ENCODE data around the gene PSORS1C2. TPM values are rescaled to one million over a fixed set of nuclear protein-coding genes. Genes with fewer than 3 reads are reported as not detected.
A peak's percentile ranks its signal among the peaks of the same experiment; 100 is the strongest.

Gene PSORS1C2
- polyA plus RNA-seq, 1 donor (not counting 4 experiments of a cell fraction or from before 2014, with no cell fraction given), result not detected

DNA sequence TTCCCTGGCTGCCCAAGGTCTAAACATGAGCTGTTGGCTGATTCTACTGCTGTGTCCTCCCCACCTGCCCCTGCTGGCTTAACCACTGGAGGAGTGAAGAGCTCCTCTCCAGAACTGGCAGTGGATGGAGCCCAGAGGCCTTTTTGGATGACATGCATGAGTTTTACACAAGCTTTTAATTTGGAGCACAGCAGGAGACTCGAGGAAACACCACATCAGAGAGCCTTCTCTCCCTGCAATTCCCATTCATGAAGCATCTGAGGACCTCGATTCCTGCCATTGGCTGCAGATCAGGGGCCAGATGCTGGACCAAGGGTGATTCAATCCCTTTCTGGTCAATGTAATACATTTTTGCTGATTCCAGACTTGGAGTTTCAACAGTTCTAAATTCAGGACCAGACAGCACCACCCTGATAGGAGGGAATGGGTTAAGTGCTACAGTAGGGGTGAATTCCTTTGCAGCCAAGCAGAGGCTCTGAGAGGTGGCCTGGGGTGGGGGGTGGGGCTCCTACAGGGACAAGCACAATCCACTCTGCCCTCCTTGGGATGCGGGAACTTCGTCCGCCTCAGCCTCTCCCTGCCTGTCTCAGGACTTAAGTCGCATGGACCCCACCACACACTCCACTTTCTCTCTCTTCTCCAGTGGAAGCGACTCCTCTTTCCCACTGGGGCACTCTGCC is 24.9 kb downstream of the PSORS1C2 start:
- TF ChIP-seq EZH2 (IDR thresholded peaks at IDR 0.05; ENCODE audit: low read length), result no peak
- TF ChIP-seq, protein P1, sequence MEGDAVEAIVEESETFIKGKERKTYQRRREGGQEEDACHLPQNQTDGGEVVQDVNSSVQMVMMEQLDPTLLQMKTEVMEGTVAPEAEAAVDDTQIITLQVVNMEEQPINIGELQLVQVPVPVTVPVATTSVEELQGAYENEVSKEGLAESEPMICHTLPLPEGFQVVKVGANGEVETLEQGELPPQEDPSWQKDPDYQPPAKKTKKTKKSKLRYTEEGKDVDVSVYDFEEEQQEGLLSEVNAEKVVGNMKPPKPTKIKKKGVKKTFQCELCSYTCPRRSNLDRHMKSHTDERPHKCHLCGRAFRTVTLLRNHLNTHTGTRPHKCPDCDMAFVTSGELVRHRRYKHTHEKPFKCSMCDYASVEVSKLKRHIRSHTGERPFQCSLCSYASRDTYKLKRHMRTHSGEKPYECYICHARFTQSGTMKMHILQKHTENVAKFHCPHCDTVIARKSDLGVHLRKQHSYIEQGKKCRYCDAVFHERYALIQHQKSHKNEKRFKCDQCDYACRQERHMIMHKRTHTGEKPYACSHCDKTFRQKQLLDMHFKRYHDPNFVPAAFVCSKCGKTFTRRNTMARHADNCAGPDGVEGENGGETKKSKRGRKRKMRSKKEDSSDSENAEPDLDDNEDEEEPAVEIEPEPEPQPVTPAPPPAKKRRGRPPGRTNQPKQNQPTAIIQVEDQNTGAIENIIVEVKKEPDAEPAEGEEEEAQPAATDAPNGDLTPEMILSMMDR (optimal IDR thresholded peaks at IDR 0.05 in 1 of 3, IDR thresholded peaks at IDR 0.05 in 1 of 3, conservative IDR thresholded peaks at IDR 0.05 in 1 of 3; ENCODE audit: extremely low read depth in 1 of 3, insufficient read depth in 2 of 3, low read length in 3 of 3), result no peak
- Histone ChIP-seq H3K9ac (ENCODE audit: control insufficient read depth, extremely low read depth, insufficient read depth, low read length) (peak overlapping the region; percentile 89), H3K27ac (ENCODE audit: control insufficient read depth, insufficient read depth, low read length) (peak overlapping the region; percentile 91), H3K79me2 (ENCODE audit: control insufficient read depth, insufficient read depth, low read length) (peaks cover 32% of the 10 kb centered on the region), H3K9me3 (ENCODE audit: control insufficient read depth, low read depth, low read length) (no peaks in the 10 kb centered on the region), H3K9me1 (ENCODE audit: control insufficient read depth, extremely low read depth, insufficient read depth, low read length) (no peaks in the 10 kb centered on the region), H3K27me3 (ENCODE audit: control insufficient read depth, extremely low read depth, insufficient read depth, low read length) (no peaks in the 10 kb centered on the region), H3K4me2 (ENCODE audit: control insufficient read depth, extremely low read depth, insufficient read depth, low read depth, low read length) (peak overlapping the region; percentile 99), H4K20me1 (ENCODE audit: control insufficient read depth, extremely low read depth, insufficient read depth, low read length) (no peaks in the 10 kb centered on the region), H3K4me3 (ENCODE audit: control insufficient read depth in 2 of 3, extremely low read depth in 1 of 3, insufficient read depth in 2 of 3, low read depth in 1 of 3, low read length in 3 of 3) (peak overlapping the region in 2 of 3 experiments; percentile 57 to 82), H3K4me1 (ENCODE audit: control insufficient read depth, extremely low read depth, insufficient read depth, low read length) (peaks cover 38% of the 10 kb centered on the region), H3K36me3 (ENCODE audit: control insufficient read depth in 2 of 2, extremely low read depth in 1 of 2, insufficient read depth in 2 of 2, low read length in 2 of 2) (peaks cover 6 to 10% of the 10 kb centered on the region in 2 experiments), H2AFZ (ENCODE audit: control insufficient read depth, low read length) (peak overlapping the region; percentile 76)
- FAIRE-seq (peak; percentile 53), DNase-seq (ENCODE audit: low read depth, low spot score) (no peak)
- dilution Hi-C loops (cut with MboI; ENCODE audit: extremely low pct_ligation_motif_present, low sequenced_read_pairs), result no loop called here

DNA sequence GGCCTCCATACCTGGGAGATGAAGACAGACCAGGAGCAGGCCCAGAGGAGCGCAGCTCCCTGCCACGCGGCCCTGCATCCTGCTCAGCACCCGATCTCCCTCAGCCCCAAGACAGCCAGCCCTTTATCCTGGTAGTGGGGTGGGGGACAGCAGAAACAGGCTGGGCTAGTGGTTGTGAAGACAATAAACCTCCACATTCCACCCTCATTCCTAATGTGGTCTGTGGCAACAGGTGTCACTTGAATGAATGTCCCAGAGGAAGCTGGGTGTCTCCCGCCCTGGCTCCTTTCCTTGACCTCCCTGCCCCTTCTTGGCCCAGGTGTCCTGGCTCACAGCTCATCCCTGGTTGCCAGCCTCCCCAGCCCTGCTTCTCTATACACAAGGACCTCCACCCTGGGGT is 26.4 kb downstream of the PSORS1C2 start, which contains the start of gene C6orf15:
C6orf15 (minus strand) TSS at position 98 of the 400 bp plus-strand sequence; CDS start at position 78, 20 bp downstream.
- no peak within 1 kb of the TSS for H3K27ac ChIP-seq (ENCODE audit: control insufficient read depth, insufficient read depth, low read length)
- H3K4me3 ChIP-seq (ENCODE audit: control insufficient read depth in 2 of 3, extremely low read depth in 1 of 3, insufficient read depth in 2 of 3, low read depth in 1 of 3, low read length in 3 of 3), result no peak within 1 kb of the TSS
- peaks cover 38% of the 10 kb centered on the region for H3K4me1 ChIP-seq (ENCODE audit: control insufficient read depth, extremely low read depth, insufficient read depth, low read length)
- H3K79me2 ChIP-seq (ENCODE audit: control insufficient read depth, insufficient read depth, low read length), result peaks cover 25% of the 10 kb centered on the region
- H3K4me2 ChIP-seq (ENCODE audit: control insufficient read depth, extremely low read depth, insufficient read depth, low read depth, low read length), result no peak within 1 kb of the TSS
- H3K9ac ChIP-seq (ENCODE audit: control insufficient read depth, extremely low read depth, insufficient read depth, low read length), result no peak within 1 kb of the TSS
- DNase-seq (ENCODE audit: low read depth, low spot score) (no peak), FAIRE-seq (no peak)
- no peaks in the 10 kb centered on the region for H3K9me3 ChIP-seq (ENCODE audit: control insufficient read depth, low read depth, low read length)
- H2AFZ ChIP-seq (ENCODE audit: control insufficient read depth, low read length), result no peak within 1 kb of the TSS
- no peaks in the 10 kb centered on the region for H3K9me1 ChIP-seq (ENCODE audit: control insufficient read depth, extremely low read depth, insufficient read depth, low read length)
- H3K27me3 ChIP-seq (ENCODE audit: control insufficient read depth, extremely low read depth, insufficient read depth, low read length), result no peaks in the 10 kb centered on the region
- dilution Hi-C loops (cut with MboI; ENCODE audit: extremely low pct_ligation_motif_present, low sequenced_read_pairs), result no loop called here
- TF ChIP-seq, protein P1 (optimal IDR thresholded peaks at IDR 0.05 in 1 of 3, IDR thresholded peaks at IDR 0.05 in 1 of 3, conservative IDR thresholded peaks at IDR 0.05 in 1 of 3; ENCODE audit: extremely low read depth in 1 of 3, insufficient read depth in 2 of 3, low read length in 3 of 3), result no peak
- TF ChIP-seq EZH2 (IDR thresholded peaks at IDR 0.05; ENCODE audit: low read length), result no peak
- peaks cover 3 to 4% of the 10 kb centered on the region in 2 experiments for H3K36me3 ChIP-seq (ENCODE audit: control insufficient read depth in 2 of 2, extremely low read depth in 1 of 2, insufficient read depth in 2 of 2, low read length in 2 of 2)
- no peaks in the 10 kb centered on the region for H4K20me1 ChIP-seq (ENCODE audit: control insufficient read depth, extremely low read depth, insufficient read depth, low read length)

Data from keratinocyte (primary cell).